Fibroblast of skin of left biceps (primary cell): Measurements from ENCODE around the gene SLC2A10.

Source experiments
- DNase-seq, 2 experiments: peaks; one replicate each; pipeline ENCODE4 v3.0.0-alpha.2; 2013; ENCODE audit warnings: low read depth in 2 of 2

Gene SLC2A10

GRCh38 chr20:46765506-46766120, 56.2 kb downstream of the SLC2A10 start:
- no peak for DNase-seq

GRCh38 chr20:46767127-46767761, 57.8 kb downstream of the SLC2A10 start:
- no peak for DNase-seq

- DNase-seq, result no peak
Measured at GRCh38 chr20:46770330-46771194, 61.1 kb downstream of the SLC2A10 start.

GRCh38 chr20:46771195-46771588, 61.7 kb downstream of the SLC2A10 start:
- no peak for DNase-seq

GRCh38 chr20:46772901-46773300, 63.5 kb downstream of the SLC2A10 start:
- DNase-seq, result no peak

GRCh38 chr20:46773680-46774079, 64.2 kb downstream of the SLC2A10 start:
- DNase-seq, result no peak

- no peak for DNase-seq
Measured at GRCh38 chr20:46774236-46774635, 64.8 kb downstream of the SLC2A10 start.

GRCh38 chr20:46774943-46775560, 65.6 kb downstream of the SLC2A10 start:
- no peak for DNase-seq

GRCh38 chr20:46775806-46776205, 66.4 kb downstream of the SLC2A10 start:
- DNase-seq, result no peak

- no peak for DNase-seq
Measured at GRCh38 chr20:46777331-46777730, 67.9 kb downstream of the SLC2A10 start.

- DNase-seq, result no peak
Measured at GRCh38 chr20:46779831-46780230, 70.4 kb downstream of the SLC2A10 start.

GRCh38 chr20:46784436-46785127, 75.1 kb downstream of the SLC2A10 start:
- DNase-seq, result no peak
